Gastroesophageal sphincter (tissue), 3 donors: ENCODE measurements around the gene CTH.

ENCODE experiments used
- CTCF ChIP-seq, 4 experiments: fragments of 200-600 bp in 2 of 4; fragments of 450-650 bp in 2 of 4; sonication (generic) in 1 of 4; IDR thresholded peaks; one replicate each; pipeline ENCODE4 v1.5.1; 2017 to 2019; ENCODE audit warnings: antibody characterized with exemption in 4 of 4, mild to moderate bottlenecking in 2 of 4, moderate library complexity in 2 of 4
- POLR2A ChIP-seq, 2 donors: fragments of 450-650 bp; IDR thresholded peaks; one replicate each; pipeline ENCODE4 v1.6.1; 2017; ENCODE audit warnings: antibody characterized with exemption in 2 of 2, mild to moderate bottlenecking in 2 of 2, moderate library complexity in 1 of 2
- POLR2AphosphoS5 ChIP-seq: sonication (generic); formaldehyde crosslinking; IDR thresholded peaks from one replicate; pipeline ENCODE4 v1.6.1; 2017; ENCODE audit warnings: antibody characterized with exemption

- TF ChIP-seq CTCF (IDR thresholded peaks at IDR 0.05) (no peak), POLR2A (IDR thresholded peaks at IDR 0.05) (no peak), POLR2AphosphoS5 (no peak)
Measured at GRCh38 chr1:70411360-70411844, 334 bp downstream of the CTH start.
